CD14-positive monocyte (primary cell): ENCODE results near the gene RC3H1. TPM values are rescaled to one million over a fixed set of nuclear protein-coding genes. Genes with fewer than 3 reads are reported as not detected.

ENCODE experiments used
- DNase-seq, 3 donors: peaks; one replicate each; pipeline ENCODE4 v3.0.0-alpha.2; 2011 to 2022
- H2AFZ ChIP-seq: 2 replicates; pipeline ENCODE4 v1.6.0; 2012; ENCODE audit warnings: mild to moderate bottlenecking, low read depth, low read length, inconsistent platforms; ENCODE audit not compliant: insufficient read depth, poor library complexity, severe bottlenecking
- H3K27ac ChIP-seq, 2 donors: 1 replicate in 1 of 2; 2 replicates in 1 of 2; pipeline ENCODE4 v1.5.1; 2012 to 2013; ENCODE audit warnings: low read length in 2 of 2, control low read depth in 1 of 2, inconsistent platforms in 1 of 2, low read depth in 1 of 2, mild to moderate bottlenecking in 1 of 2
- H3K27me3 ChIP-seq, 2 donors: one replicate each; pipeline versions ENCODE4 v1.6.0 to v1.6.1; 2011 to 2013; ENCODE audit warnings: low read length in 2 of 2; ENCODE audit not compliant: control insufficient read depth in 2 of 2, insufficient read depth in 2 of 2
- H3K36me3 ChIP-seq, 2 donors: replicated peaks in 1 of 2; 1 replicate in 1 of 2; 2 replicates in 1 of 2; pipeline versions ENCODE4 v1.5.1 to v1.6.1; 2012 to 2013; ENCODE audit warnings: low read length in 2 of 2, control low read depth in 1 of 2, inconsistent platforms in 1 of 2, mild to moderate bottlenecking in 1 of 2; ENCODE audit not compliant: insufficient read depth in 2 of 2, control insufficient read depth in 1 of 2
- H3K4me1 ChIP-seq, 2 donors: 1 replicate in 1 of 2; 2 replicates in 1 of 2; pipeline versions ENCODE4 v1.5.1 to v1.6.1; 2012 to 2013; ENCODE audit warnings: low read length in 2 of 2, control low read depth in 1 of 2, inconsistent platforms in 1 of 2, mild to moderate bottlenecking in 1 of 2, moderate library complexity in 1 of 2; ENCODE audit not compliant: insufficient read depth in 2 of 2, control insufficient read depth in 1 of 2
- H3K4me2 ChIP-seq: replicated peaks from 2 replicates; pipeline ENCODE3; 2012; ENCODE audit warnings: low read length, moderate library complexity, mild to moderate bottlenecking; ENCODE audit not compliant: poor library complexity, severe bottlenecking; ENCODE audit errors: extremely low read depth
- H3K4me3 ChIP-seq, 3 experiments: fragments of 200-600 bp in 1 of 3; sonication (generic) in 1 of 3; replicated peaks in 1 of 3; 1 replicate in 2 of 3; 2 replicates in 1 of 3; pipeline ENCODE4 v1.5.1; 2011 to 2013; ENCODE audit warnings: low read length in 3 of 3, mild to moderate bottlenecking in 3 of 3, control low read depth in 2 of 3, low read depth in 2 of 3, inconsistent platforms in 1 of 3, moderate library complexity in 1 of 3
- H3K79me2 ChIP-seq: 2 replicates; pipeline ENCODE4 v1.6.0; 2012; ENCODE audit warnings: mild to moderate bottlenecking, control low read depth, inconsistent platforms, low read length, moderate library complexity; ENCODE audit not compliant: insufficient read depth
- H3K9ac ChIP-seq: 2 replicates; pipeline ENCODE4 v1.6.0; 2017; ENCODE audit warnings: low read length, mild to moderate bottlenecking; ENCODE audit not compliant: insufficient read depth, poor library complexity, severe bottlenecking
- H3K9me3 ChIP-seq, 2 donors: replicated peaks in 1 of 2; 1 replicate in 1 of 2; 2 replicates in 1 of 2; pipeline versions ENCODE4 v1.5.1 to v1.6.1; 2012 to 2013; ENCODE audit warnings: low read length in 2 of 2, control low read depth in 1 of 2; ENCODE audit not compliant: control insufficient read depth in 1 of 2, insufficient read depth in 1 of 2
- H4K20me1 ChIP-seq: 2 replicates; pipeline ENCODE4 v1.6.0; 2012; ENCODE audit warnings: mild to moderate bottlenecking, low read length, control low read depth, moderate library complexity; ENCODE audit not compliant: insufficient read depth
- H3K27ac Mint-ChIP-seq, 7 donors: one replicate each; pipeline ENCODE4 v1.8.0; 2020; ENCODE audit warnings: mild to moderate bottlenecking in 7 of 7, mixed read lengths in 7 of 7, moderate library complexity in 6 of 7, inconsistent platforms in 2 of 7
- H3K27me3 Mint-ChIP-seq, 3 donors: one replicate each; pipeline ENCODE4 v1.8.0; 2021 to 2022; ENCODE audit warnings: low read depth in 3 of 3, mild to moderate bottlenecking in 3 of 3, mixed read lengths in 3 of 3, moderate library complexity in 3 of 3, inconsistent platforms in 1 of 3
- H3K36me3 Mint-ChIP-seq, 2 donors: one replicate each; pipeline ENCODE4 v1.8.0; 2020; ENCODE audit warnings: mixed read lengths in 2 of 2, inconsistent platforms in 1 of 2, mild to moderate bottlenecking in 1 of 2
- H3K4me1 Mint-ChIP-seq: one replicate; pipeline ENCODE4 v1.8.0; 2020; ENCODE audit warnings: mild to moderate bottlenecking, mixed read lengths
- H3K4me3 Mint-ChIP-seq, 2 donors: one replicate each; pipeline ENCODE4 v1.8.0; 2020; ENCODE audit warnings: mild to moderate bottlenecking in 2 of 2, mixed read lengths in 2 of 2, moderate library complexity in 1 of 2
- H3K9me3 Mint-ChIP-seq, 7 donors: one replicate each; pipeline ENCODE4 v1.8.0; 2020 to 2022; ENCODE audit warnings: mixed read lengths in 7 of 7, mild to moderate bottlenecking in 6 of 7, moderate library complexity in 6 of 7, inconsistent platforms in 2 of 7
- CTCF ChIP-seq: fragments of 200-600 bp; IDR thresholded peaks from one replicate; pipeline ENCODE4 v1.8.0; 2022; ENCODE audit warnings: antibody characterized with exemption, mild to moderate bottlenecking
- WGBS: methylation state at CpG from one replicate; pipeline ENCODE4 v1.1.5; 2013; ENCODE audit warnings: missing lambda C conversion rate; ENCODE audit not compliant: insufficient coverage; 5-methylcytosine and 5-hydroxymethylcytosine counted together
- intact Hi-C, 2 donors: fragments of 100-400 bp; cut with micrococcal nuclease; formaldehyde crosslinking; loops; one replicate each; pipeline versions ENCODE4 v1.15.0 to v1.15.1; 2023
- polyA plus RNA-seq, 3 donors: library from polyadenylated mRNA; depleted of rRNA in 1 of 3; unstranded in 2 of 3; stranded (reverse) in 1 of 3; fragments of 300-500 nt in 2 of 3; fragments of >200 nt in 1 of 3; fragmentation: Illumina TruSeq in 2 of 3; gene quantifications; 1 replicate in 2 of 3; 2 replicates in 1 of 3; pipeline ENCODE4 v1.2.3, GENCODE V29; 2012 to 2021

Gene RC3H1
- polyA plus RNA-seq, 3 donors = 3.8 to 17.3 (median 7.8) TPM

- Histone ChIP-seq H2AFZ (no peak overlapping the region), H3K27me3 (no peaks in the 10 kb centered on the region), H3K4me3 (no peak overlapping the region), H3K9ac (no peak overlapping the region), H3K9me3 (peaks cover 0 to 6% of the 10 kb centered on the region in 2 donors), H3K4me1 (no peaks in the 10 kb centered on the region), H3K27ac (no peak overlapping the region), H3K4me2 (no peak overlapping the region), H3K36me3 (no peaks in the 10 kb centered on the region), H4K20me1 (no peaks in the 10 kb centered on the region), H3K79me2 (no peaks in the 10 kb centered on the region)
- no peak for TF ChIP-seq CTCF
- Mint-ChIP-seq H3K9me3 (peaks cover 0 to 9% (median 7%) of the 10 kb centered on the region in 7 donors), H3K36me3 (no peaks in the 10 kb centered on the region), H3K4me1 (no peaks in the 10 kb centered on the region), H3K4me3 (no peak overlapping the region), H3K27me3 (peaks cover 0 to 3% (median 0%) of the 10 kb centered on the region in 3 donors), H3K27ac (no peak overlapping the region)
- 96% methylated on average over 5 of the region's 6 CpGs for WGBS
- intact Hi-C loops = no loop called here
- DNase-seq = no peak
Measured at GRCh38 chr1:174051956-174052355, 29.8 kb upstream of the RC3H1 start.

- no peak overlapping the region for H3K4me3 ChIP-seq
- H3K9me3 ChIP-seq = no peaks in the 10 kb centered on the region
- WGBS = 92% methylated on average over 1 of the region's 2 CpGs
- no peak overlapping the region for H3K27ac ChIP-seq
- H3K36me3 ChIP-seq = no peaks in the 10 kb centered on the region
- no peak overlapping the region for H3K4me2 ChIP-seq
- Mint-ChIP-seq H3K4me1 (no peaks in the 10 kb centered on the region), H3K9me3 (peaks cover 0 to under 1% (median 0%) of the 10 kb centered on the region in 7 donors), H3K27me3 (peaks cover 0 to 3% (median 0%) of the 10 kb centered on the region in 3 donors), H3K36me3 (no peaks in the 10 kb centered on the region), H3K4me3 (no peak overlapping the region), H3K27ac (no peak overlapping the region)
- no peaks in the 10 kb centered on the region for H3K79me2 ChIP-seq
- H4K20me1 ChIP-seq = no peaks in the 10 kb centered on the region
- H3K27me3 ChIP-seq = no peaks in the 10 kb centered on the region
- no peak overlapping the region for H3K9ac ChIP-seq
- no peak overlapping the region for H2AFZ ChIP-seq
- DNase-seq = no peak
- intact Hi-C loops = no loop called here
- TF ChIP-seq CTCF = no peak
- H3K4me1 ChIP-seq = no peaks in the 10 kb centered on the region
Measured at GRCh38 chr1:174049514-174049913, 27.4 kb upstream of the RC3H1 start.
